Activated naive CD8-positive, alpha-beta T cell (primary cell): ENCODE data around the gene BCAS3.
"Not testable (repeated sequence)": the region's sequence is repeated elsewhere in the genome, so short reads cannot be mapped to it uniquely, and the experiment has no call there.

Experiments
- H3K27ac Mint-ChIP-seq: one replicate; pipeline ENCODE4 v1.8.0; 2021; ENCODE audit warnings: mixed read lengths
- H3K27me3 Mint-ChIP-seq: one replicate; pipeline ENCODE4 v1.8.0; 2021; ENCODE audit warnings: mixed read lengths
- H3K36me3 Mint-ChIP-seq: one replicate; pipeline ENCODE4 v1.8.0; 2021; ENCODE audit warnings: mixed read lengths
- H3K4me1 Mint-ChIP-seq: one replicate; pipeline ENCODE4 v1.8.0; 2021; ENCODE audit warnings: low read depth, mixed read lengths
- H3K4me3 Mint-ChIP-seq: one replicate; pipeline ENCODE4 v1.8.0; 2021; ENCODE audit warnings: mild to moderate bottlenecking, mixed read lengths
- H3K9me3 Mint-ChIP-seq: one replicate; pipeline ENCODE4 v1.8.0; 2021; ENCODE audit warnings: low read depth, mixed read lengths

Gene BCAS3

GRCh38 chr17:60960398-60961065 is 282.9 kb downstream of the BCAS3 start:
- Mint-ChIP-seq H3K36me3 (peaks cover 31% of the 10 kb centered on the region), H3K9me3 (peaks cover 9% of the 10 kb centered on the region), H3K4me3 (no peak overlapping the region), H3K27me3 (no peaks in the 10 kb centered on the region), H3K27ac (no peak overlapping the region), H3K4me1 (no peaks in the 10 kb centered on the region)

DNA sequence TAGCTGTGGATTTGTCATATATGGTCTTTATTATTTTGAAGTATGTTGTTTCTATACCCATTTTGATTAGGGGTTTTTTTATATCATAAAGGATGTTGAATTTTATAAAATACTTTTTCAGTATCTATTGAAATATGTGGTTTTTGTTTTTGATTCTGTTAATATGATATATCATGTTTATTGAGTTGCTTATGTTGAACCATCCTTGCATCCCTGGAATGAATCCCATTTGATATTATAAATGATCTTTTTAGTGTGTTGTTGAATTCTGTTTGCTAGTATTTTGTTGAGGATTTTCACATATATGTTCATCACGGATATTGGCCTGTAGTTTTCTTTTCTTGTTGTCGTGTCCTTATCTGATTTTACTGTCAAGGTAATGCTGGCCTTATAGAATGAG is 286.5 kb downstream of the BCAS3 start:
- H3K36me3 Mint-ChIP-seq, result peaks cover 27% of the 10 kb centered on the region
- H3K9me3 Mint-ChIP-seq, result peaks cover 21% of the 10 kb centered on the region
- no peaks in the 10 kb centered on the region for H3K27me3 Mint-ChIP-seq
- H3K27ac Mint-ChIP-seq, result no peak overlapping the region
- no peaks in the 10 kb centered on the region for H3K4me1 Mint-ChIP-seq
- H3K4me3 Mint-ChIP-seq, result no peak overlapping the region

DNA sequence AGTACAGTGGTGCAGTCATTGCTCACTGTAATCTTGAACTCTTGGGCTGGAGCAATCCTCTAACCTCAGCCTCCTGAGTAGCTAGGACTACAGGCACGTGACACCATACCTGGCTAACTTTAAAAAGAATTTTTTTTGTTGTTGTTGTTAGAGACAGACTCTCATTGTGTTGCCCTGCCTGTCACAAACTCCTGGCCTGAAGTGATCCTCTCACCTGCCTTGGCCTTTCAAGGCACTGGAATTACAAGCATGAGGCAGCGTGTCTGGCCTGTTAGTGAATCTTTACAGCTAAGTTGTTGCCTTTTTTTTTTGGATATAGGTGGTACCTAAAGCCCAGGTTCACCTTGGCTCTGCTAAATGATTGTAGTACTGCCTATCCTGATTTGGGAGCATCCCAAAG is 290.6 kb downstream of the BCAS3 start:
- H3K9me3 Mint-ChIP-seq, result peaks cover 12% of the 10 kb centered on the region
- H3K4me1 Mint-ChIP-seq, result no peaks in the 10 kb centered on the region
- H3K27ac Mint-ChIP-seq, result no peak overlapping the region
- H3K4me3 Mint-ChIP-seq, result no peak overlapping the region
- H3K27me3 Mint-ChIP-seq, result no peaks in the 10 kb centered on the region
- peaks cover 14% of the 10 kb centered on the region for H3K36me3 Mint-ChIP-seq

GRCh38 chr17:60969500-60970037 is 291.9 kb downstream of the BCAS3 start:
- Mint-ChIP-seq H3K4me1 (no peaks in the 10 kb centered on the region), H3K9me3 (peaks cover 12% of the 10 kb centered on the region), H3K27ac (no peak overlapping the region), H3K36me3 (peaks cover 7% of the 10 kb centered on the region), H3K4me3 (no peak overlapping the region), H3K27me3 (no peaks in the 10 kb centered on the region)

- Mint-ChIP-seq H3K4me1 (no peaks in the 10 kb centered on the region), H3K4me3 (no peak overlapping the region), H3K36me3 (peaks cover 3% of the 10 kb centered on the region), H3K9me3 (peaks cover 12% of the 10 kb centered on the region), H3K27ac (no peak overlapping the region), H3K27me3 (no peaks in the 10 kb centered on the region)
Observed at GRCh38 chr17:60970741-60971140, 293.1 kb downstream of the BCAS3 start.

- Mint-ChIP-seq H3K36me3 (peaks cover 3% of the 10 kb centered on the region), H3K27ac (no peak overlapping the region), H3K4me3 (no peak overlapping the region), H3K9me3 (peaks cover 11% of the 10 kb centered on the region), H3K4me1 (no peaks in the 10 kb centered on the region), H3K27me3 (no peaks in the 10 kb centered on the region)
Observed at GRCh38 chr17:60971515-60972369, 294.1 kb downstream of the BCAS3 start.

DNA sequence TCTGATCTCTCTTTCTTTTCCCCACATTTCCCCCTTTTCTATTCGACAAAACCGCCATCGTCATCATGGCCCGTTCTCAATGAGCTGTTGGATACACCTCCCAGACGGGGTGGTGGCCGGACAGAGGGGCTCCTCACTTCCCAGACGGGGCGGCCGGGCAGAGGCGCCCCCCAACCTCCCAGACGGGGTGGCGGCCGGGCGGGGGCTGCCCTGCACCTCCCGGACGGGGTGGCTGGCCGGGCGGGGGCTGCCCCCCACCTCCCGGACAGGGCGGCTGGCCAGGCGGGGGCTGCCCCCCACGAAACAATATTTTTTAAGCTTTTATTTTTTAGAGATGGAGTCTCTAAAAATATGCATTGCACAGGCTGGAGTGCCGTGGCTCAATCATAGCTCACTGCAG is 299.2 kb downstream of the BCAS3 start:
- not testable (repeated sequence) for H3K9me3 Mint-ChIP-seq, H3K4me1 Mint-ChIP-seq, H3K4me3 Mint-ChIP-seq, H3K27ac Mint-ChIP-seq, H3K36me3 Mint-ChIP-seq, H3K27me3 Mint-ChIP-seq

GRCh38 chr17:60989379-60989778 is 311.7 kb downstream of the BCAS3 start:
- no peak overlapping the region for H3K4me3 Mint-ChIP-seq
- peaks cover 15% of the 10 kb centered on the region for H3K36me3 Mint-ChIP-seq
- H3K27me3 Mint-ChIP-seq, result no peaks in the 10 kb centered on the region
- H3K9me3 Mint-ChIP-seq, result no peaks in the 10 kb centered on the region
- H3K27ac Mint-ChIP-seq, result no peak overlapping the region
- H3K4me1 Mint-ChIP-seq, result no peaks in the 10 kb centered on the region

DNA sequence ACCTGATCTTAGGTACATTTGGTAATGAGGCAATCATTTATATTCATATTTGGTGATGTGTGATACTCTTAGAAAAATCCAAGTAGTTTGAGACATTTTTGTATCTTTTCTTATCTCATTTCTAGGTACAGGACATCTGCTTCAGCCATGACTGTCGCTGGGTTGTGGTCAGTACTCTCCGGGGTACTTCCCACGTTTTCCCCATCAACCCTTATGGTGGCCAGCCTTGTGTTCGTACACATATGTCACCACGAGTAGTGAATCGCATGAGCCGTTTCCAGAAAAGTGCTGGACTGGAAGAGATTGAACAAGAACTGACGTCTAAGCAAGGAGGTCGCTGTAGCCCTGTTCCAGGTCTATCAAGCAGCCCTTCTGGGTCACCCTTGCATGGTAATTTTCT is 312.2 kb downstream of the BCAS3 start:
- Mint-ChIP-seq H3K27me3 (no peaks in the 10 kb centered on the region), H3K9me3 (no peaks in the 10 kb centered on the region), H3K36me3 (peaks cover 15% of the 10 kb centered on the region), H3K27ac (no peak overlapping the region), H3K4me1 (no peaks in the 10 kb centered on the region), H3K4me3 (no peak overlapping the region)

DNA sequence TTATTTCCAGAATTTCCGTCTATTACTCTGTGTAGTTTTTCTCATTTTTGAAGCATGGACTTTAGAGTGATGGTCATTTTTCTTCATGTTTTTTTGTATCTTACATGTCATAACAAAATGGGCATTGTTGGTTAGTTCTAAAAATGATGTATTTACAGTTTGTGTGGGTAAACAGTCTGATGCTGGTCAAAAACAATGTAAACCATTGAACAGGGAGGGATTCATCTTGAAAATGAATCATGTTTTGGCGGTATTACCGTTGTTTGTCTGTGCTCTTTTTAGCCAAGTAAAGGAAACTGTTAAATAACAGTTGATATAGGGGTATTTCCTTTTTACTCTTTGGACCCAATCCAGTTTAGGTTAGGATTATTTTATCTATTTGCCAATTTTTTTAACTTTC is 315.8 kb downstream of the BCAS3 start:
- Mint-ChIP-seq H3K4me3 (no peak overlapping the region), H3K27ac (no peak overlapping the region), H3K4me1 (no peaks in the 10 kb centered on the region), H3K36me3 (peaks cover 12% of the 10 kb centered on the region), H3K27me3 (no peaks in the 10 kb centered on the region), H3K9me3 (no peaks in the 10 kb centered on the region)

GRCh38 chr17:60995680-60996079 is 318.0 kb downstream of the BCAS3 start:
- no peak overlapping the region for H3K27ac Mint-ChIP-seq
- H3K9me3 Mint-ChIP-seq, result no peaks in the 10 kb centered on the region
- H3K36me3 Mint-ChIP-seq, result peaks cover 8% of the 10 kb centered on the region
- H3K4me1 Mint-ChIP-seq, result no peaks in the 10 kb centered on the region
- no peak overlapping the region for H3K4me3 Mint-ChIP-seq
- H3K27me3 Mint-ChIP-seq, result no peaks in the 10 kb centered on the region

- Mint-ChIP-seq H3K4me1 (peaks cover 2% of the 10 kb centered on the region), H3K9me3 (no peaks in the 10 kb centered on the region), H3K4me3 (no peak overlapping the region), H3K27me3 (peaks cover 2% of the 10 kb centered on the region), H3K36me3 (peaks cover 5% of the 10 kb centered on the region), H3K27ac (no peak overlapping the region)
Observed at GRCh38 chr17:61000911-61001310, 323.3 kb downstream of the BCAS3 start.

DNA sequence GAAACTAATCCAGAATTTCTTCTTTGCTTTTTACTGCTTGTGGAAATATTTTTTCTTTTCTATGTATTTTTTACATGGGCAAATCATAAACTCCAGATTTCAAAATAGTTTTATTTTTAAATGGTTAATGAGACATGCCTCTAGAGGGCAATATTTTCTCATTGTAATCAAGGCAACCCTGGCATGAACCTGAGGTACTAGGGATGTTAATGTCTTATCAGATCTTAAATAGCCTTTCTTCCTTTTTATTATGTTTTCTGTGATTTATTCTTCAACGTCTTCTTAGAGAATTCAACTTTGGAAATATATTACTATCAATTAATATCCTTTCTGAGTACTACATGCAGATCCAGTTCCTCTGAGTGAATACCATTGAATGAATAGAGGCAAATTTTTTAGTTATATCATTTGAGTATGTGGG is 324.7 kb downstream of the BCAS3 start:
- H3K9me3 Mint-ChIP-seq, result no peaks in the 10 kb centered on the region
- H3K27ac Mint-ChIP-seq, result no peak overlapping the region
- H3K4me3 Mint-ChIP-seq, result no peak overlapping the region
- peaks cover 6% of the 10 kb centered on the region for H3K36me3 Mint-ChIP-seq
- H3K27me3 Mint-ChIP-seq, result peaks cover 2% of the 10 kb centered on the region
- peaks cover 2% of the 10 kb centered on the region for H3K4me1 Mint-ChIP-seq

DNA sequence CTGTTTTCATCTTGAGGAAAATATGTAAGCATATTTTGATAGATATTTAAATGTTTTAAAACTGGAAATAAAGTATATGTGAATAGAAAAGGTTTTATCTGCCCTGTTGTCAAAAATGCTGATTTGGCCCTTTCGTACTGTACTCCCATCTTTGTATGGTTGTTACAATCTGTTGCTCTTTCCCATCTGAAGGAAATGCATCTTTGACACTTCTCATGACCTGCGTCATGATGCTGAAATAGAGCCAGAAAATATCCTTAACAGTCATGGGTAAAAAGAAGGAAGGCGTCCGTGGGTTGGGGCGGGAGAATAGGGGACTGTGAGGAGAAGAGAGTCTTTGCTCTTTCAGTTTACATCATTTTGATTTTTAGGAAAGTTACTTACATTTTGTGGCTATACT is 327.7 kb downstream of the BCAS3 start:
- H3K36me3 Mint-ChIP-seq, result peaks cover 10% of the 10 kb centered on the region

GRCh38 chr17:61005958-61006357 is 328.3 kb downstream of the BCAS3 start:
- not testable (repeated sequence) for H3K4me3 Mint-ChIP-seq, H3K27ac Mint-ChIP-seq, H3K9me3 Mint-ChIP-seq, H3K4me1 Mint-ChIP-seq, H3K36me3 Mint-ChIP-seq, H3K27me3 Mint-ChIP-seq

More for the DNA sequence above, 327.7 kb downstream of the BCAS3 start:
- Mint-ChIP-seq H3K9me3 (no peaks in the 10 kb centered on the region), H3K27ac (no peak overlapping the region), H3K4me3 (no peak overlapping the region), H3K4me1 (peaks cover 2% of the 10 kb centered on the region), H3K27me3 (peaks cover 2% of the 10 kb centered on the region)
